ENCODE results near the gene KCNK15. TPM values are rescaled to one million over a fixed set of nuclear protein-coding genes. Genes with fewer than 3 reads are reported as not detected.

Gene KCNK15
- total and polyA plus RNA-seq, 4 experiments from 2014 or later, result not detected

DNA sequence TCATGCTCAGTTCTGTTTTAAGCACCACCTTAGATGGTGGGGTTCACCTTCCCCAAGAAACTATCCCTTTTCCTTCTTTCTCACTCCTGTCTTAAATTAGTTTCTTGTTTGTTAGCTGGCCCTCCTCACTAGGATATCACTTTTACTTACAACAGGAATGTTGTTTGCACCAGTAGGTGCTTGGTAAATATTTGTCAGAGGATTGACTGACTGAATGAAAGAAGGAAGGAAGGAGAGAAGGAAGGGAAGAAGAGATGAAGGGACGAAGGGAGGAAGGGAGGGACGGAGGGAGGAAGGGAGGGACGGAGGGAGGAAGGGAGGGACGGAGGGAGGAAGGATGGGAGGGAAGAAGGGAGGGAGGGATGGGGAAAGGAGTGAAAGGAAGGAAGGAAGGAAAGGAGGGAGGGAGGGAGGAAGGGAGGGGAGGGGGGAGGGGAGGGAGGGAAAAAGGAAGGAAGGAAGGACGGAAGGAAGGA, 505 bp upstream of the KCNK15 start:
- H3K4me1 ChIP-seq (ENCODE audit: insufficient read depth, low read length), result peaks cover 5% of the 10 kb centered on the region
- no peaks in the 10 kb centered on the region for H3K36me3 ChIP-seq (ENCODE audit: insufficient read depth, low read length)
- H3K27ac ChIP-seq (ENCODE audit: low read depth, low read length), result no peak overlapping the region
- Mint-ChIP-seq H3K27me3 (peaks cover 14 to 16% of the 10 kb centered on the region in 2 donors), H3K4me1 (peaks cover 7 to 13% (median 11%) of the 10 kb centered on the region in 4 donors), H3K36me3 (no peaks in the 10 kb centered on the region), H3K4me3 (peak overlapping the region; percentile 66 to 87 (median 83)), H3K9me3 (no peaks in the 10 kb centered on the region), H3K27ac (peak overlapping the region in 1 of 7 donors; percentile 29)
- H3K27me3 ChIP-seq (ENCODE audit: insufficient read depth, low read length), result peaks cover 11% of the 10 kb centered on the region
- no peak for DNase-seq
- intact Hi-C loops (cut with micrococcal nuclease), result loop anchor here (5.0 kb wide), 1 partner anchor 222 kb away; the partner anchor contains the start of gene STK4
- H3K4me3 ChIP-seq (ENCODE audit: low read length in 2 of 2), result no peak overlapping the region
- CTCF ChIA-PET (ENCODE audit: partially characterized antibody), result no interaction called here
- H3K9me3 ChIP-seq (ENCODE audit: control insufficient read depth in 1 of 2, low read length in 2 of 2), result no peaks in the 10 kb centered on the region
- POLR2A ChIA-PET (ENCODE audit: partially characterized antibody), result no interaction called here

DNA sequence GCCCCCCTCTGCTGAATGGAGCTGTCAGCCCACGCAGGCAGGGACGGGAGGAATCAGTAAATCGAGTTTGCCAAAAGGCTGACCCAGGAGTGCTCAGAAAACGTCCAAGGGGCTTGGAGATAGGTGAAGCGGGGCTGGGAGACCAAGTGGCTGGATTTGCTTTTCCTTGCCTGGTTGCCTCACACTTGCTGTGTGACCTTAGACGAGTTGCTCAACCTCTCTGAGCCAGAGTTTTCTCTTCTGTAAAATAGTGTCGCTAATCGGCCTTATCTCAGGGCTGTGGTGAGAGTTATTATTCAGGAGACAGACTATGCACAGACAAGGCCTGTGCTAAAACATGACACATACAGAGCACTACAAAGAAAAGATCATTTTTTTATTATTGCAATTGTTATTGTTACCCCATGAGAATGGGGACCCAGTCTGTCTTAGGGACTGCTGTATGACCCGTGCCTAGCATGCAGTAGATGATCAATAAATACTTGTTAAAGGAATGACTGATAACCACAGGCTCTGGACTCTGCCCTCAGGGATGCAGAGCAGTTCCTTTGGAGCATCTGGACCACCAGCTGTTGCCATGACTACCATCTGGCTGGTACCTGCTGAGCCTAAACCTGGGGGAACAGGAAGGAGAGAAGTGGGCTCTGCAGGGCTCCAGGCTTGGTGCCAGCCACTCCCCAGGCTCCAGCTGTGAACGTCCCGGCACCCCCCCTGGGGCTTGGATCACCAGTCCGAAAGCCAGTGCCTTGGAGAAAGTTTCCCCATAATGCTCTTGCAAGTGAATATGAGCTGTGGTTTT, 901 bp downstream of the KCNK15 start:
- CTCF ChIA-PET (ENCODE audit: partially characterized antibody), result interaction anchor here (1.3 to 3.2 kb wide), 10 partner anchors 8 to 349 kb away, joined by 3 to 16 read pairs (median 4); no protein-coding TSS in a partner anchor
- Histone ChIP-seq H3K27ac (ENCODE audit: low read depth, low read length) (no peak overlapping the region), H3K27me3 (ENCODE audit: insufficient read depth, low read length) (peaks cover 11% of the 10 kb centered on the region), H3K36me3 (ENCODE audit: insufficient read depth, low read length) (no peaks in the 10 kb centered on the region), H3K4me1 (ENCODE audit: insufficient read depth, low read length) (peaks cover 5% of the 10 kb centered on the region), H3K9me3 (ENCODE audit: control insufficient read depth in 1 of 2, low read length in 2 of 2) (no peaks in the 10 kb centered on the region), H3K4me3 (ENCODE audit: low read length in 2 of 2) (peak overlapping the region in 1 of 2 donors; percentile 32)
- Mint-ChIP-seq H3K4me1 (peaks cover 7 to 13% (median 11%) of the 10 kb centered on the region in 4 donors), H3K36me3 (no peaks in the 10 kb centered on the region), H3K9me3 (no peaks in the 10 kb centered on the region), H3K4me3 (peak overlapping the region; percentile 54 to 83 (median 76)), H3K27ac (peak overlapping the region in 2 of 7 donors; percentile 42 to 64), H3K27me3 (peaks cover 14 to 19% of the 10 kb centered on the region in 2 donors)
- POLR2A ChIA-PET (ENCODE audit: partially characterized antibody), result no interaction called here
- no peak for DNase-seq
- intact Hi-C loops (cut with micrococcal nuclease), result loop anchor here (1.0 to 5.0 kb wide), 2 partner anchors 121 to 221 kb away; partner anchors contain the start of gene STK4

DNA sequence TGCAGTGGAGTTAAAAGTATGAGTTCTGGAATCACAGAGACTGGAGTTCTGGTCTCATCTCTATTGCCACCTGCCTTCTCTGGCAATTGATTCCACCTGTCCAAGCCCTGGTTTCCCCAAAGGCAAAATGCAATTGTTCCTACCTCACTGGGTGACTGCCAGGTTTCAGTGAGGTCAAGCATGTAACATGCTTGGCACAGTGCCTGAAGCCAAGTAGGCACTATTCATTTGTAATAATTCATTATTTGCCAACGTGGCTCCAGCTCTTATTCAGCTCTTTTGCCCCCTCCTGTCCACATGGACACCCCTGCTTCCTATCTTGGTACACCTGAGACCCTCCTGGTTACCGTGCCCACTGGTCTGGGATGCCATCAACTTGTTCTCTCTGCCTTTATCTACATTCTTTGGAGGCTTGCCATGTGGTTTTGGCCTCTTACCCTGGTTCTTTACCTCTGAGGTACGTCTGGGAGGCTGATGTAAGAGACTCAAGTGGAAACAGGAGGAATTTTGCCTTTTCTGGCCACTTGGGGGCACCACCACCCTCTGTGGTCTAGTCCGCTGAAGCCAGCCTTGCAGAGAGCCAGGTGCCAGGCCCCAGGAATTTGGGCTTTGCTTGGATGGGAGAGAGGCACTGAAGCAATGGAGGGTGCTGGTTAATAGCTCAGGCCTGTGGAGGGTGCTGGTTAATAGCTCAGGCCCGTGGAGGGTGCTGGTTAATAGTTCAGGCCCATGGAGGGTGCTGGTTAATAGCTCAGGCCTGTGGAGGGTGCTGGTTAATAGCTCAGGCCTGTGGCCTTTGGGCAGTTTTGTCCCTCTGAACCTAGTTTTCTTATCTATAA, 1.7 kb downstream of the KCNK15 start:
- CTCF ChIA-PET (ENCODE audit: partially characterized antibody), result interaction anchor here (0.9 to 3.2 kb wide), 14 partner anchors 9 to 348 kb away, joined by 3 to 16 read pairs (median 4); no protein-coding TSS in a partner anchor

DNA sequence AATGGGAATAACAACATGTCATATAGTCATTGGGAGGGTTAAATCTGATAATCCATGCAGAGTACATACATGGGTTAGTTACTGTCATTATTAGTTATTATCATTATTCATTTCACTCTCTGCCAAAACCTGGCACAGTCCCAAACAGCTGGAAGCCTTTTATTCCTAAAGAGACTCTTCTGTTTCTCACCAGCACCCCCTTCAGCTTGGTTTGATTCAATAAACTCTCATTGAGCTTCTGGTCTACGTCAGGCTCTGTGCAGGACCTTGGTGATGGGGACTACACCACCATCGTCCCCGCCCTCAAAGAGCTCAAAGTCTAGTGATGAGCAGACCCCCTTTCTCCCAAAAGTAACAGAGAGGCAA, 2.3 kb downstream of the KCNK15 start:
- H3K9me3 ChIP-seq (ENCODE audit: control insufficient read depth in 1 of 2, low read length in 2 of 2), result no peaks in the 10 kb centered on the region
- Mint-ChIP-seq H3K27ac (no peak overlapping the region), H3K27me3 (peaks cover 12 to 19% of the 10 kb centered on the region in 2 donors), H3K9me3 (no peaks in the 10 kb centered on the region), H3K4me3 (no peak overlapping the region), H3K36me3 (no peaks in the 10 kb centered on the region), H3K4me1 (peaks cover 7 to 13% (median 11%) of the 10 kb centered on the region in 4 donors)
- ChIA-PET CTCF (ENCODE audit: partially characterized antibody) (interaction anchor here (0.9 to 3.2 kb wide), 14 partner anchors 9 to 347 kb away, joined by 3 to 16 read pairs (median 4); no protein-coding TSS in a partner anchor), POLR2A (ENCODE audit: partially characterized antibody) (no interaction called here)
- H3K36me3 ChIP-seq (ENCODE audit: insufficient read depth, low read length), result no peaks in the 10 kb centered on the region
- H3K27me3 ChIP-seq (ENCODE audit: insufficient read depth, low read length), result peaks cover 11% of the 10 kb centered on the region
- intact Hi-C loops (cut with micrococcal nuclease), result loop anchor here (5.0 kb wide), 1 partner anchor 219 kb away; the partner anchor contains the start of gene STK4
- H3K4me1 ChIP-seq (ENCODE audit: insufficient read depth, low read length), result peaks cover 5% of the 10 kb centered on the region
- H3K27ac ChIP-seq (ENCODE audit: low read depth, low read length), result no peak overlapping the region
- no peak for DNase-seq
- no peak overlapping the region for H3K4me3 ChIP-seq (ENCODE audit: low read length in 2 of 2)

More for the DNA sequence above, 1.7 kb downstream of the KCNK15 start:
- Mint-ChIP-seq H3K9me3 (no peaks in the 10 kb centered on the region), H3K4me1 (peaks cover 7 to 13% (median 11%) of the 10 kb centered on the region in 4 donors), H3K27ac (no peak overlapping the region), H3K27me3 (peaks cover 12 to 19% of the 10 kb centered on the region in 2 donors), H3K4me3 (peak overlapping the region in 6 of 8 donors; percentile 34 to 58 (median 47)), H3K36me3 (no peaks in the 10 kb centered on the region)
- Histone ChIP-seq H3K9me3 (ENCODE audit: control insufficient read depth in 1 of 2, low read length in 2 of 2) (no peaks in the 10 kb centered on the region), H3K4me1 (ENCODE audit: insufficient read depth, low read length) (peaks cover 5% of the 10 kb centered on the region), H3K4me3 (ENCODE audit: low read length in 2 of 2) (no peak overlapping the region), H3K27me3 (ENCODE audit: insufficient read depth, low read length) (peaks cover 11% of the 10 kb centered on the region), H3K27ac (ENCODE audit: low read depth, low read length) (no peak overlapping the region), H3K36me3 (ENCODE audit: insufficient read depth, low read length) (no peaks in the 10 kb centered on the region)
- DNase-seq, result peak; percentile 27 to 57 (median 43)
- intact Hi-C loops (cut with micrococcal nuclease), result loop anchor here (1.0 to 5.0 kb wide), 2 partner anchors 120 to 220 kb away; partner anchors contain the start of gene STK4
- POLR2A ChIA-PET (ENCODE audit: partially characterized antibody), result no interaction called here

DNA sequence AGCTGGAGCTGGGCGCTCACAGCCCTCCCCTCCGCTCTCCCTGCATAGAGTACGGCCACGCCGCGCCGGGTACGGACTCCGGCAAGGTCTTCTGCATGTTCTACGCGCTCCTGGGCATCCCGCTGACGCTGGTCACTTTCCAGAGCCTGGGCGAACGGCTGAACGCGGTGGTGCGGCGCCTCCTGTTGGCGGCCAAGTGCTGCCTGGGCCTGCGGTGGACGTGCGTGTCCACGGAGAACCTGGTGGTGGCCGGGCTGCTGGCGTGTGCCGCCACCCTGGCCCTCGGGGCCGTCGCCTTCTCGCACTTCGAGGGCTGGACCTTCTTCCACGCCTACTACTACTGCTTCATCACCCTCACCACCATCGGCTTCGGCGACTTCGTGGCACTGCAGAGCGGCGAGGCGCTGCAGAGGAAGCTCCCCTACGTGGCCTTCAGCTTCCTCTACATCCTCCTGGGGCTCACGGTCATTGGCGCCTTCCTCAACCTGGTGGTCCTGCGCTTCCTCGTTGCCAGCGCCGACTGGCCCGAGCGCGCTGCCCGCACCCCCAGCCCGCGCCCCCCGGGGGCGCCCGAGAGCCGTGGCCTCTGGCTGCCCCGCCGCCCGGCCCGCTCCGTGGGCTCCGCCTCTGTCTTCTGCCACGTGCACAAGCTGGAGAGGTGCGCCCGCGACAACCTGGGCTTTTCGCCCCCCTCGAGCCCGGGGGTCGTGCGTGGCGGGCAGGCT, 4.6 kb downstream of the KCNK15 start:
- Mint-ChIP-seq H3K27ac (no peak overlapping the region), H3K4me1 (peaks cover 4 to 12% (median 8%) of the 10 kb centered on the region in 4 donors), H3K36me3 (no peaks in the 10 kb centered on the region), H3K4me3 (no peak overlapping the region), H3K9me3 (no peaks in the 10 kb centered on the region), H3K27me3 (peaks cover 10 to 20% of the 10 kb centered on the region in 2 donors)
- H3K4me3 ChIP-seq (ENCODE audit: low read length in 2 of 2), result no peak overlapping the region
- DNase-seq, result peak in 1 of 5 donors; percentile 10
- no peak overlapping the region for H3K27ac ChIP-seq (ENCODE audit: low read depth, low read length)
- H3K9me3 ChIP-seq (ENCODE audit: control insufficient read depth in 1 of 2, low read length in 2 of 2), result no peaks in the 10 kb centered on the region
- ChIA-PET POLR2A (ENCODE audit: partially characterized antibody) (no interaction called here), CTCF (ENCODE audit: partially characterized antibody) (interaction anchor here (1.2 to 3.2 kb wide), 2 partner anchors 12 to 117 kb away, joined by 5 to 10 read pairs; no protein-coding TSS in a partner anchor)
- intact Hi-C loops (cut with micrococcal nuclease), result no loop called here
- H3K27me3 ChIP-seq (ENCODE audit: insufficient read depth, low read length), result peaks cover 11% of the 10 kb centered on the region
- no peaks in the 10 kb centered on the region for H3K36me3 ChIP-seq (ENCODE audit: insufficient read depth, low read length)
- peaks cover 5% of the 10 kb centered on the region for H3K4me1 ChIP-seq (ENCODE audit: insufficient read depth, low read length)

DNA sequence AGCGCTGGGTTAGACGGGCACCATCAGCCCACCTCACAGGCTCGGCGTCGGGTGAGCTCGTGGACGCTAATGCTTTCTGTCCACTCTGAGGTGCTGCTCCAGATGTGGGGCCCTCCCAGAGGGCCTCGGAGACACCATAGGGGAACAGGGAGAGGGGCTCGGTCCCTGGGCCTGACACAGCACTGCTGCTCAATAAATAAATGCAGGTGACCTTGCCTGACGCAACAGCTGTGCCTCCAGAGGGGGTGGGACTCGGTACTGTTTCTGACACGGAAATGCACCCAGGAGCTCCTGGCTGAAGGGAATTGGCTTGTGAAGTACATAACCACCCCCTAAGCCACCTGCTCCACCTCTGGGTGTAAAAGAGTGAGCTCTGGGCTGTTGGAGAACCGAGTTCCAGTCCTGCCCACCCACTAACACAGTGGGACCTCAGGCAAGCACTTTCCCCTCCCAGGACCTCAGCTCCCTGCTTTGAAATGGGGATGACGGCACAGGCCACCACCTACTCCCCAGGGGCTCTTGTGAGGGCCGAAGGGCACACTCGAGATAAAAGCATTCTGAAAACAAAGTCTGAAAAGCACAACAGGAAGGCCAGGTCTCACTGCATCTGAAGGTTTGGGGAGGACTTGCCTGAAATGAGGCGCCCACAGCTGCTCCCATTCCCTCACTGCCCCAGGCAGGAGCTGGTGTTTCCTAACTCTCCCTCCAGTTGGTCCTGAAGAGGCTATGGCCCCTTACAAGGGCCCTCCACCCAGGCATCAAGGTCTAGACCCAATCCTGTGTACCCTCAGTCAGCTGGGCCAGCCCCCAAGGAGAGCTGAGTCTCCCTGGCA, 6.7 kb downstream of the KCNK15 start:
- H3K27me3 Mint-ChIP-seq, result peaks cover 8 to 15% of the 10 kb centered on the region in 2 donors
- peaks cover 0 to 3% (median 2%) of the 10 kb centered on the region in 4 donors for H3K4me1 Mint-ChIP-seq
- ChIA-PET POLR2A (ENCODE audit: partially characterized antibody) (interaction anchor here (0.6 kb wide), 1 partner anchor 277 kb away, joined by 3 read pairs; the partner anchor contains the start of gene TTPAL), CTCF (ENCODE audit: partially characterized antibody) (interaction anchor here (1.4 kb wide), 1 partner anchor 19 kb away, joined by 3 read pairs; no protein-coding TSS in a partner anchor)
- no peak overlapping the region for H3K27ac Mint-ChIP-seq
- no peaks in the 10 kb centered on the region for H3K36me3 ChIP-seq (ENCODE audit: insufficient read depth, low read length)
- H3K9me3 ChIP-seq (ENCODE audit: control insufficient read depth in 1 of 2, low read length in 2 of 2), result no peaks in the 10 kb centered on the region
- H3K4me1 ChIP-seq (ENCODE audit: insufficient read depth, low read length), result no peaks in the 10 kb centered on the region
- no peak overlapping the region for H3K4me3 ChIP-seq (ENCODE audit: low read length in 2 of 2)
- H3K27ac ChIP-seq (ENCODE audit: low read depth, low read length), result no peak overlapping the region
- H3K4me3 Mint-ChIP-seq, result no peak overlapping the region
- intact Hi-C loops (cut with micrococcal nuclease), result no loop called here
- H3K36me3 Mint-ChIP-seq, result no peaks in the 10 kb centered on the region
- H3K27me3 ChIP-seq (ENCODE audit: insufficient read depth, low read length), result no peaks in the 10 kb centered on the region
- no peak for DNase-seq
- H3K9me3 Mint-ChIP-seq, result no peaks in the 10 kb centered on the region
